LNCaP clone FGC (cell line): ENCODE data around the gene SWT1.

Experiments
- DNase-seq: peaks from one replicate; pipeline ENCODE4 v3.0.0-alpha.2; 2011; ENCODE audit warnings: low read depth
- H3K4me3 ChIP-seq: 2 replicates; pipeline ENCODE4 v1.5.1; 2011; ENCODE audit warnings: mild to moderate bottlenecking, low read depth, low read length, control low read depth
- TF ChIP-seq, protein P1 (sequence below): IDR thresholded peaks from 2 replicates; pipeline ENCODE4 v1.5.1; 2012; ENCODE audit warnings: mild to moderate bottlenecking; ENCODE audit not compliant: control insufficient read depth, insufficient read depth; ENCODE audit errors: extremely low read depth

SWT1 gene

GRCh38 chr1:185295091-185295490, 138.1 kb downstream of the SWT1 start:
- TF ChIP-seq, protein P1, sequence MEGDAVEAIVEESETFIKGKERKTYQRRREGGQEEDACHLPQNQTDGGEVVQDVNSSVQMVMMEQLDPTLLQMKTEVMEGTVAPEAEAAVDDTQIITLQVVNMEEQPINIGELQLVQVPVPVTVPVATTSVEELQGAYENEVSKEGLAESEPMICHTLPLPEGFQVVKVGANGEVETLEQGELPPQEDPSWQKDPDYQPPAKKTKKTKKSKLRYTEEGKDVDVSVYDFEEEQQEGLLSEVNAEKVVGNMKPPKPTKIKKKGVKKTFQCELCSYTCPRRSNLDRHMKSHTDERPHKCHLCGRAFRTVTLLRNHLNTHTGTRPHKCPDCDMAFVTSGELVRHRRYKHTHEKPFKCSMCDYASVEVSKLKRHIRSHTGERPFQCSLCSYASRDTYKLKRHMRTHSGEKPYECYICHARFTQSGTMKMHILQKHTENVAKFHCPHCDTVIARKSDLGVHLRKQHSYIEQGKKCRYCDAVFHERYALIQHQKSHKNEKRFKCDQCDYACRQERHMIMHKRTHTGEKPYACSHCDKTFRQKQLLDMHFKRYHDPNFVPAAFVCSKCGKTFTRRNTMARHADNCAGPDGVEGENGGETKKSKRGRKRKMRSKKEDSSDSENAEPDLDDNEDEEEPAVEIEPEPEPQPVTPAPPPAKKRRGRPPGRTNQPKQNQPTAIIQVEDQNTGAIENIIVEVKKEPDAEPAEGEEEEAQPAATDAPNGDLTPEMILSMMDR = no peak
- H3K4me3 ChIP-seq = no peak overlapping the region
- DNase-seq = no peak

DNA sequence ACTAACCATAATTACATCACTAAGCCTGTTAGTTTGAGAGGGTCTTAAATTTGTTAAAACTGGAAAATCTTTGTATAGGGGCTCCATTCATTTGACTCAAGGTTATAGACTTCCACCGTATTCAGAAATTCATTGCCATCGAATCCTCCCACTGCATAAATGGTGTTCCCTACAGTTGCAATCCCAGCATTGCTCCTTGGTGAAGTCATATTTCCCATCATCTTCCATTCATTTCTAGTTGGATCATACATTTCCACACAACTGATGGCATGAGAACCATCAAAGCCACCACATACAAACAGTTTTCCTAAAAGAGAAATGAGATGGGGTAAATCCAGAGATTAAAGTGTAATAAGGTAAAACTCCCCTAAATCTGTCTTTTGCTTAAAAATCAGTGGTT, 141.0 kb downstream of the SWT1 start:
- DNase-seq = no peak
- no peak overlapping the region for H3K4me3 ChIP-seq
- TF ChIP-seq, protein P1 = no peak

DNA sequence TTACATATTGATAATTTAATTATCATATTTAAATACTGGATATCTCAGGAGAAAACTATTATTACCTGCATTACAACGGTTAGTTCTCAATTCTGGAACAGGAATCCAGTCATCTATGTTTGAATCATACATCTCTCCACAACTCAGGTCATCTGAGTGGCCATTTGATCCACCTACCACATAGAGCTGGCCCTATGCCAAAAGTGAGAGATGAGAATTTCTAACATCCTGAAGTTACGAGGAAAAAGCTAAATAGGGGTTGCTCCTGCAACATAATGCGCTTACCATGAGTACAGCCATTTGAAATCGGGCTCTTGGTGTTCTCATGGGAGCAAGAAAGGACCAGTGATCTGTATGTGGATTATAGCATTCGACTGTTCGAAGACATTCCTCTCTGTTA, 143.2 kb downstream of the SWT1 start:
- DNase-seq = no peak
- no peak overlapping the region for H3K4me3 ChIP-seq
- TF ChIP-seq, protein P1 = no peak

DNA sequence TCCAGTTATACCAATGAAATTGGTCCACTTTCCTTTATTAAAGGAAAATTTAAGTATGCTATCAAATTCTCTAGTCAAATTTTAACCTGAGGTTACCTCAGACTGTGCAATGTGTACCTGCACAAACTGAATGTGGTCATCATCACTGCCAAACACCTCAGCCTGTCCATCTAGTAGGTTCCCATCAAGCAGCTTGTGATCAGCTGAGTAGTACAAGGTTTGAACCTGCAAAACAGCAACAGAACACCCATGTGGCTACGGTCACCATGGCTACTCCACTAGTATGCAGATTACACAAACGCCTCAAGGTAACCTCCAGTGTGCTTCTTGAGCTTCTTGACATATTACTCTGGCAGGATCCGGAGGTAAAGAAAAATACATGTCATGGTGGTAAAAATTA, 148.5 kb downstream of the SWT1 start:
- TF ChIP-seq, protein P1 = no peak
- DNase-seq = no peak
- no peak overlapping the region for H3K4me3 ChIP-seq

DNA sequence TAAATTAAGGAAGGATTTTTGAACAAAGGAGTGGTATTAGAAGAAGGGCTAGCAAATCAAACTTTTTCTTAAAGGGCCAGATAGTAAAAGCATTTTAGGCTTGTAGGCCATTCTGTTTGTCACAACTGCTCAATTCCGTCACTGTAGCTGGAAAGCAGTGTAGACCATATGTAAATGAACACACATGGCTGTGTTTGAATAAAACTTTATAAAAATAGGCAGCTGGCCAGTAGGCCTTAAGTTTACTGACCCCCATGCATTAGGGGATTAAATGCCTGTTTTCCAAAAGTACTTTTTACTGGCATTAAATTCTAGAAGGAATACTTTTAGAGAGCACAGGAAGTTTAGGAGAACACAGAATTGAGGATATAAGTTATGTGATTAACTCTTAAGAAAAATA, 151.2 kb downstream of the SWT1 start:
- TF ChIP-seq, protein P1 = no peak
- H3K4me3 ChIP-seq = no peak overlapping the region
- no peak for DNase-seq

DNA sequence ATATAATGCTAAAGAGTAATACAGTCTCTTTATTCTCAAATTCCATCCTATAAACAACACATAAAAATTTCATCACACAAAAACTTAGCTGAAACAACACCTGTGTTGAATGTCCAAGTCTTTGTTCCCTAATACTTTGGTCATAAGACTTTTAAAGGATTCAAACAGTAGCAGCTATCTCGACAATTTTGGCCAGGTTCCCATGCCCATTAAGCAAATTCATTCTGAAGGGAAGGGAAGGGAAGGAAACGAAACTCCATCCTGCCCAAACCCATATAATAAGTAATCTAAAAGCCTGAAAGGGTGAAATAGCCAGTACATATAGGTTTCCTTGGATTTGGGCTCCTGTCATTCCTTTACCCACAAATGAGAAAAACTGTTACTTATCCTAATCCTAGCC, 152.6 kb downstream of the SWT1 start:
- H3K4me3 ChIP-seq = no peak overlapping the region
- TF ChIP-seq, protein P1 = no peak
- peak; percentile 18 for DNase-seq

DNA sequence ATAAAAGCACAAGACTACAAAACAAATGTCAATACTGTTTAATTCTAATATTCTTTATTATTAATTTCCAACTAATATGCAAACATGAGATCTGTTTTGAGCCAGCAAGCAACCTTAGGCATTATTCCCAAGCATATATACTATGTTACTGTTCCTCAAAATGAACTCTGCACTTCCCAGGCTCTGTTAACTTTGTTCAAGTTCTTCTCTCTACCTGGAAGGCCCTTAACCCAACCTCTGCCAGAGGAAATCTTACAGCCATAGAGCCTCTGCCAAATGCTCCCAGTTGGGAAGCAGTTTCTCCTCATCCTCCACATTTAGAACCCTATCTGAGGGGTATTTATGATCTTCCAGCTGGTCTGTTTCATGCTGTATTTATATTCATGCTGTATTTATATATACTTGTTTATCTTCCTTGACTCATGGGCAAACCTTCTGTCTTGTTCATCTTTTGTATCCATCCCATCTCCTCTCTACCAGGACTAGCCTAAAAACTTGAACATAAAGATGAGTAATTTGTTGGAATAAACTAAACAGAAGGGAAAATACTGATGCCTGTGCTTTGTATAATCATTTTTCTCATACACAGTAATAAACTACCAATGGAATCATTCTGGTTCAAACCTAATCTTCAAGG, 154.7 kb downstream of the SWT1 start:
- no peak for DNase-seq
- TF ChIP-seq, protein P1 = no peak
- H3K4me3 ChIP-seq = no peak overlapping the region
